ENCODE data around the gene RUNDC1.

GRCh38 chr17:43014020-43014648 lies 33.8 kb downstream of the RUNDC1 start:
- TF ChIP-seq CTCF (IDR thresholded peaks at IDR 0.05) (no peak), POLR2A (IDR thresholded peaks at IDR 0.05) (no peak)

Measured in uterus (tissue), 2 donors.